OCI-LY7 (cell line): Measurements from ENCODE around the gene MRTFB. TPM values are rescaled to one million over a fixed set of nuclear protein-coding genes. Genes with fewer than 3 reads are reported as not detected.

Experiments
- BruUV-seq: library from RNA; stranded (reverse); fragments of 400-500 nt; replicated peaks from 2 replicates; lab custom pipeline; 2021; lab: Mats Ljungman, UMichigan
- CTCF ChIA-PET: fragments of 300-600 bp; sonication (Branson Sonifier 250); formaldehyde crosslinking; loops from one replicate; lab custom pipeline; 2022; ENCODE audit warnings: antibody characterized with exemption; ENCODE audit not compliant: unreplicated experiment; lab: Charles Lee
- POLR2A ChIA-PET: fragments of 300-600 bp; sonication (Branson Sonifier 250); formaldehyde crosslinking; loops from one replicate; lab custom pipeline; 2022; ENCODE audit warnings: antibody characterized with exemption; lab: Charles Lee
- DNase-seq: peaks from one replicate; pipeline ENCODE4 v3.0.0-alpha.2; 2015; ENCODE audit warnings: low spot score
- H2AFZ ChIP-seq: fragments of 200-600 bp; sonication (generic), shearing (Covaris generic); 2 replicates; pipeline ENCODE4 v1.6.1; 2014; ENCODE audit warnings: mild to moderate bottlenecking, antibody characterized with exemption, low read length, moderate library complexity
- H3K27ac ChIP-seq: fragments of 200-600 bp; sonication (generic); 2 replicates; pipeline ENCODE4 v1.5.1; 2014; ENCODE audit warnings: mixed run types, low read depth, mild to moderate bottlenecking, moderate library complexity, low read length, inconsistent platforms; ENCODE audit not compliant: poor library complexity, severe bottlenecking
- H3K36me3 ChIP-seq: fragments of 200-600 bp; sonication (generic); 2 replicates; pipeline ENCODE4 v1.6.1; 2014; ENCODE audit warnings: mild to moderate bottlenecking, antibody characterized with exemption, low read length, moderate library complexity, mixed read lengths; ENCODE audit not compliant: insufficient read depth
- H3K4me1 ChIP-seq: fragments of 200-600 bp; sonication (generic); 2 replicates; pipeline ENCODE4 v1.5.1; 2014; ENCODE audit warnings: mild to moderate bottlenecking, low read length; ENCODE audit not compliant: insufficient read depth, poor library complexity, severe bottlenecking
- H3K4me2 ChIP-seq: fragments of 200-600 bp; sonication (generic); 2 replicates; pipeline ENCODE4 v1.6.1; 2014; ENCODE audit warnings: mild to moderate bottlenecking, low read length
- H3K4me3 ChIP-seq: fragments of 200-600 bp; sonication (generic); 2 replicates; pipeline ENCODE4 v1.5.1; 2014; ENCODE audit warnings: mild to moderate bottlenecking, low read depth, low read length; ENCODE audit not compliant: poor library complexity, severe bottlenecking
- H3K79me2 ChIP-seq: fragments of 200-600 bp; sonication (generic); 2 replicates; pipeline ENCODE4 v1.6.1; 2016; ENCODE audit warnings: low read depth, mild to moderate bottlenecking, low read length, moderate library complexity, mixed read lengths; ENCODE audit not compliant: insufficient read depth
- H3K9me2 ChIP-seq: fragments of 200-600 bp; sonication (generic); 2 replicates; pipeline ENCODE4 v1.6.1; 2016; ENCODE audit warnings: mild to moderate bottlenecking, low read length, mixed read lengths; ENCODE audit not compliant: insufficient read depth
- H3K9me3 ChIP-seq: fragments of 200-600 bp; sonication (generic); 2 replicates; pipeline ENCODE4 v1.6.1; 2014; ENCODE audit warnings: mild to moderate bottlenecking, mixed run types, low read length, mixed read lengths
- H4K20me1 ChIP-seq: fragments of 200-600 bp; sonication (generic); 2 replicates; pipeline ENCODE4 v1.6.1; 2014; ENCODE audit warnings: mild to moderate bottlenecking, antibody characterized with exemption, low read length, moderate library complexity, mixed read lengths; ENCODE audit not compliant: insufficient read depth
- CTCF ChIP-seq: fragments of 200-600 bp; sonication (generic); conservative IDR thresholded peaks from 2 replicates; pipeline ENCODE4 v1.5.1; 2014; ENCODE audit warnings: mild to moderate bottlenecking, antibody characterized with exemption, low read length, moderate library complexity, mixed read lengths
- EZH2phosphoT487 ChIP-seq: fragments of 200-600 bp; sonication (generic); IDR thresholded peaks from 2 replicates; pipeline ENCODE4 v1.6.1; 2018; ENCODE audit warnings: low read depth, borderline replicate concordance, mild to moderate bottlenecking, mixed run types, antibody characterized with exemption, low read length, moderate library complexity, mixed read lengths
- intact Hi-C: fragments of 100-400 bp; cut with micrococcal nuclease; formaldehyde crosslinking; loops from one replicate; pipeline ENCODE4 v1.10.0; 2022; ENCODE audit not compliant: unreplicated experiment
- total RNA-seq, 2 experiments: library from RNA; depleted of rRNA in 1 of 2; stranded (reverse); fragments of >200 nt in 1 of 2; shearing (Covaris generic) in 1 of 2; gene quantifications; 2 replicates each; pipeline ENCODE4 v1.2.3, GENCODE V29; 2014 to 2022

Gene MRTFB
- total RNA-seq, 2 experiments from 2014 or later, result 8.5 to 21.4 TPM

GRCh38 chr16:14148569-14148968, 77.5 kb downstream of the MRTFB start:
- Histone ChIP-seq H3K4me3 (no peak overlapping the region), H3K9me3 (no peaks in the 10 kb centered on the region), H3K4me2 (no peak overlapping the region), H3K9me2 (no peaks in the 10 kb centered on the region), H3K4me1 (no peaks in the 10 kb centered on the region), H3K79me2 (no peaks in the 10 kb centered on the region), H4K20me1 (no peaks in the 10 kb centered on the region), H2AFZ (no peak overlapping the region), H3K27ac (no peak overlapping the region), H3K36me3 (no peaks in the 10 kb centered on the region)
- no peak for DNase-seq
- no TSS peak for BruUV-seq
- intact Hi-C loops, result no loop called here
- no peak for TF ChIP-seq CTCF
- TF ChIP-seq EZH2phosphoT487, result no peak
- POLR2A ChIA-PET, result no interaction called here
- CTCF ChIA-PET, result no interaction called here

- Histone ChIP-seq H3K9me2 (no peaks in the 10 kb centered on the region), H3K4me2 (no peak overlapping the region), H3K4me3 (no peak overlapping the region), H3K27ac (no peak overlapping the region), H3K4me1 (no peaks in the 10 kb centered on the region), H3K36me3 (no peaks in the 10 kb centered on the region), H2AFZ (no peak overlapping the region), H4K20me1 (no peaks in the 10 kb centered on the region), H3K79me2 (no peaks in the 10 kb centered on the region), H3K9me3 (no peaks in the 10 kb centered on the region)
- no TSS peak for BruUV-seq
- no peak for TF ChIP-seq CTCF
- TF ChIP-seq EZH2phosphoT487, result no peak
- DNase-seq, result no peak
- CTCF ChIA-PET, result no interaction called here
- intact Hi-C loops, result no loop called here
- POLR2A ChIA-PET, result interaction anchor here (1.5 kb wide), 1 partner anchor 12 kb away, joined by 5 read pairs; no protein-coding TSS in a partner anchor
Measured at GRCh38 chr16:14150796-14151195, 79.7 kb downstream of the MRTFB start.

GRCh38 chr16:14151256-14152030, 80.3 kb downstream of the MRTFB start:
- Histone ChIP-seq H3K27ac (no peak overlapping the region), H3K9me3 (no peaks in the 10 kb centered on the region), H3K4me2 (no peak overlapping the region), H3K4me3 (no peak overlapping the region), H4K20me1 (no peaks in the 10 kb centered on the region), H3K4me1 (no peaks in the 10 kb centered on the region), H3K36me3 (no peaks in the 10 kb centered on the region), H3K9me2 (no peaks in the 10 kb centered on the region), H2AFZ (no peak overlapping the region), H3K79me2 (no peaks in the 10 kb centered on the region)
- BruUV-seq, result no TSS peak
- POLR2A ChIA-PET, result interaction anchor here (1.5 kb wide), 1 partner anchor 13 kb away, joined by 5 read pairs; no protein-coding TSS in a partner anchor
- DNase-seq, result no peak
- CTCF ChIA-PET, result no interaction called here
- intact Hi-C loops, result no loop called here
- TF ChIP-seq CTCF (no peak), EZH2phosphoT487 (no peak)
